GM12891 (cell line): ENCODE measurements around the gene FSHB.

ENCODE experiments used
- DNase-seq: peaks from one replicate; pipeline ENCODE4 v3.0.0; 2011; ENCODE audit warnings: low spot score; ENCODE audit not compliant: insufficient read length
- FAIRE-seq: peaks from 2 replicates; lab custom pipeline; 2011; peaks lifted over from hg19 to GRCh38; lab: Jason Lieb, UNC
- PAX5 ChIP-seq: IDR thresholded peaks from 2 replicates; pipeline ENCODE4 v1.6.1; 2011; ENCODE audit warnings: low read length, moderate library complexity, mild to moderate bottlenecking; ENCODE audit not compliant: insufficient read depth, severe bottlenecking
- POLR2A ChIP-seq: IDR thresholded peaks from 2 replicates; pipeline ENCODE4 v1.6.1; 2011; ENCODE audit warnings: low read depth, low read length, control low read depth
- POLR2AphosphoS5 ChIP-seq: IDR thresholded peaks from 2 replicates; pipeline ENCODE4 v1.6.1; 2011; ENCODE audit warnings: low read depth, low read length, control low read depth
- POU2F2 ChIP-seq: IDR thresholded peaks from 2 replicates; pipeline ENCODE4 v1.6.1; 2011; ENCODE audit warnings: low read depth, mild to moderate bottlenecking, control low read depth, low read length, moderate library complexity
- SPI1 ChIP-seq: IDR thresholded peaks from 2 replicates; pipeline ENCODE4 v1.6.1; 2011; ENCODE audit warnings: low read depth, low read length, control low read depth
- TAF1 ChIP-seq: IDR thresholded peaks from 2 replicates; pipeline ENCODE4 v1.6.1; 2011; ENCODE audit warnings: low read depth, low read length, control low read depth

FSHB gene

DNA sequence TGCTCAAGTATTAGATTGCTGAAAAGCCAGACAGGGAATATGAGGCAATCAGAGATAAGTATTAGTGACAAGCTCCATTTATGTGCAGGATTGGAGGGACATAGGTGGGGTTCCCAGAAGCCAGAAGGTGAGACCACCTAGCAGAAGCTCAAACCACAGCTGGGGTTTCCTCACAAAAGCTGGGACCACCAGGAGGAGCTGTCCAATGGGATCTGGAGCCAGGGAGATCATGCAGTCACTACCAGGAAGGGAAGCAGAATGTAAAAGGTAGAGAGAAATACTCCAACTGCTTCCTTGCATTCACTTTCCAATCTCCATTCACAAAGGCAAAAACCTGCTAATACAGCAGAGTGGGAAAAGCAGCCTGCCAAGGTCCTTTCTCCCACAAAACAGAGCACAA is 5.2 kb upstream of the FSHB start:
- no peak for FAIRE-seq
- no peak for TF ChIP-seq POLR2A
- no peak for TF ChIP-seq PAX5
- TF ChIP-seq POLR2AphosphoS5, result no peak
- no peak for TF ChIP-seq POU2F2
- TF ChIP-seq TAF1, result no peak
- no peak for TF ChIP-seq SPI1

DNA sequence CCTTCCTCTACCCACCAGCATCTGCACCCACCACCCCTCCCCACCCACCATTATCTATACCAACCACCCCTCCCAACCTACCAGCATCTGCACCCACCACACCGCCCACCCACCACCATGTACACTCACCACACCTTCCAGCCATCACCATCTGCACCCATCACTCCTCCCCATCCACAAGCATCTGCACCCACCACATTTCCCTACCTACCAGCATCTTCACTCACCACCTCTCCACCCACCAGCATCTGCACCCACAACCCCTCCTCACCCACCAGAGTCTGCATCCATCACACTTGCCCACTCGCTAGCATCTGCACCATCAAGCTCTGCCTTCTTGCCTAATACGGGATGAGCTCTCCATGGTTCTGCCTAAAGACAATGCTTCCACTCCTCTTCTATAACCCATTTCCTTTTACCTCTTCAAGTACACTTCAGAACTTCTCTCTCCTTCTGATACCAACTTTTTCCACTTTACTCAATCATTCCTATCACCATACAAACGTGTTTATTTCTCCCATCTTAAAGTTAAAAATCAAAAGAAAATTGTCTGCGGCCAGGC is 2.4 kb upstream of the FSHB start:
- no peak for TF ChIP-seq PAX5
- no peak for TF ChIP-seq POU2F2
- no peak for TF ChIP-seq SPI1
- TF ChIP-seq POLR2AphosphoS5, result no peak
- no peak for TF ChIP-seq POLR2A
- TF ChIP-seq TAF1, result no peak
- FAIRE-seq (no peak), DNase-seq (no peak)

More for the DNA sequence above, 5.2 kb upstream of the FSHB start:
- DNase-seq, result no peak

DNA sequence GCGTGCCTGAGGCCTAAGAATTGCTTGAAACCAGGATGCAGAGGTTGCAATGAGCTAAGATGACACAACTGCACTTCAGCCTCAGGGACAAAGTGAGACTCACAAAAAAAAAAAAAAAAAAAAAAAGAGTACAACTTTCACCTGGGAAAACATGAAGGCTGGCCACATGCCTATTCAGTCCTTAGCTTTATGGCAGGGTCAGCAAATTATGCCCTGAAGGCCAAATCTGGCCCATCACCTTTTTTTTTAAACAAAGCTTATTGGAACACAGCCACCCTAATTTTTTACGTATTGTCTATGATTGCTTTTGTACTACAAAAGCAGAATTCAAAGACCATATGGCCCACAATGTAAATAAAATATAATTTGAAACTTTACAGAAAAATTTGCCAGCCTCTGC is 8.2 kb downstream of the FSHB start:
- DNase-seq (no peak), FAIRE-seq (no peak)
- TF ChIP-seq SPI1 (no peak), POLR2AphosphoS5 (no peak), PAX5 (no peak), POU2F2 (no peak), POLR2A (no peak), TAF1 (no peak)

DNA sequence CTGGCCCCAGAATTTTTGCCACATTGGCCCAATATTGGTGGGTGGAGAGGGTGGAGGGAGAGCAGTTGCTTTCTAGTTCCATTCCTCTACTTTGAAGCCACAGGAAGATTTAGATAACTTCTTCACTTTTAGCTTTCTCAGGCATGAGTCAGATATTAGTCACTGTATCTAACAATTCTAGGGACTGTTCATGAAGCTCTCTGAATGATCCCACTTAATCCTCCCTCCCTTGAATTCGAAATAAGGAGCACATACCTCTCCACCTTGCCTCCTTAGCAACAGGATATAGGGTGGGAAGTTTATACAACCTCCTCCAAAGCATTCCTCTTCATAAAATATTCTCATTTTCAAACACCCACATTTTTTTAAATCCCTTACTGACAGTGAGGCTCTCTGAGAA is 13.5 kb downstream of the FSHB start:
- FAIRE-seq (no peak), DNase-seq (no peak)
- no peak for TF ChIP-seq TAF1
- no peak for TF ChIP-seq POU2F2
- TF ChIP-seq POLR2AphosphoS5, result no peak
- no peak for TF ChIP-seq PAX5
- no peak for TF ChIP-seq SPI1
- no peak for TF ChIP-seq POLR2A

DNA sequence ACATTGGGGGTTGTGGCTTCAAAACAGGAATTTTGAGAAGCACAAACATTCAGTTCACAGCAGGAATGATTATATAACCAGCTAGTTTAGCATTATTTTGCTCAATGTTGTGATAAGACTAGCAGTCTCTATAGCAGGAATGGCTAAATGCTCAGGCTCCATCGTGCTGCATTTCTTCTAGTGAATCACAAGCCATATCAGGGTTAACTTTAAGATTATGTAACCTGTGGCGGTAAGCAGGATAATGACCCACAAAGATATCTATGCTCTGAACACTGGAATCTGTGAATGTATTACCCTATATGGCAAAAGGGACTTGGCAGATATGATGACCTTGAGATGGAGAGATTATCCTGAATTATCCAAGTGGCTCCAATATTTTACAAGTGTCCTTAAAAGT is 14.8 kb downstream of the FSHB start:
- no peak for TF ChIP-seq POLR2AphosphoS5
- TF ChIP-seq POLR2A, result no peak
- TF ChIP-seq POU2F2, result no peak
- TF ChIP-seq SPI1, result no peak
- TF ChIP-seq TAF1, result no peak
- no peak for TF ChIP-seq PAX5
- DNase-seq, result no peak
- no peak for FAIRE-seq

DNA sequence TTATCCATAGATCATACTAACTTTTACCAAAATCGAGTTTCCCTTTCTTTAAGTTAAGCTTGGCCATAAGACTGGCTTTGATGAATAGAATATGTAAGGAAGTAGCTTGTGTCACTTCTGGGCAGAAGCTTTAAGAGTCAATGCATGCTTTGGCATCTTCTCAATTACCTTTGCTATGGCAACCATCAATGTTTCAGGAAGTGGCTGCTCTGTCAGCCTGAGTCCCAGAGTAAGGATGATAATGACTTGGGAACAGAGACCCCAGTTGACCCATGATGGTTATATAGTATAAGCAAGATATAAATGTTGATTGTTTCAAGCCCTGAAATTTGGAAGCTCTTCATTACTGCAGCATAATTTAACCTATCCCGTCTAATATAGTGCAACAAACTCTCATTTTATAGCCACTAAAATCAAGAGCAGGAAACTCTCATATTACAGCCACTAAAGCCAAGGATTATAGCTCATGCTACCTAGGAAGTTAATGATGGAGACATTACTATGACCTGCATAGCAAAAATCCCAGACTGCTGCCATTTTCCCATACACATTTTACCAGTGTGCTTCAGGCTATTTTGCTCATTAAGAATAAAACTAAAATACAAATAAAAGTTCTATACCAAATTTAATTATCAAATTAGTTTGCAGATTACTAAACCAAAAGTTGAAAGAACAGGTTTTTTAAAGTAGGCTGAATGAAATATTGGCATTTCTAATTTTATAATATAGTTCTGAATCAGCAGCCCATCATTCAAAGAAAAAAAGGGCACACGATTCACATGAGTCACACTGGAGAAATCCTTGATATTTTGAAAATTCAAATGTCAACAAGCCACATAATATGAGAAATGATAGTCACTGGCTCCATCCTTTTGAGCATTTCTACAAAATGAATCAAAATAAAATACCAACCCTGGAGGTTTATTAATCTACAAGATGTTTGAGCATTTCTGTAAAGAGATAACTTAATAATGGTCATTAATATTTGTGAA is 23.8 kb downstream of the FSHB start:
- TF ChIP-seq POU2F2, result no peak
- TF ChIP-seq SPI1, result no peak
- no peak for TF ChIP-seq POLR2A
- no peak for TF ChIP-seq POLR2AphosphoS5
- TF ChIP-seq PAX5, result no peak
- no peak for TF ChIP-seq TAF1
- DNase-seq (no peak), FAIRE-seq (no peak)

DNA sequence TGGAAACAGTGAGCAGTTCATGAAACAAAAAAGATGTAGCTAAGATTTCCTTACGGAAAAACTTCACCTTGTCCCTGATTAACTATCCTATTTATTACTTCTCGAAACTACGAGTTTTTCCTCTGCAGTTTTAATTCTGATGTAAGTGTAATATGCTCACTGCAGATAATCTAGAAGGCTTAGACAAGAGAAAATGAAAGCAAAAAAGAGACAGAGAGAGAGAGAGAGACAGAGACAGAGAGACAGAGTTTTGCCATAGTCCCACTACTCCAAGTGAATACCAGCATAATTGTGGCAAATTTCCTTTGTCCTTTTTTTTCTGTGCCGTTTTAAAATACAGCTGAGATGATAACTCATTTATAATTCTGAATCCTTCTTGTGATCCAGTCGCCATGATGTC is 24.8 kb downstream of the FSHB start:
- FAIRE-seq, result no peak
- no peak for DNase-seq
- TF ChIP-seq TAF1, result no peak
- TF ChIP-seq POLR2A, result no peak
- TF ChIP-seq PAX5, result no peak
- TF ChIP-seq POU2F2, result no peak

DNA sequence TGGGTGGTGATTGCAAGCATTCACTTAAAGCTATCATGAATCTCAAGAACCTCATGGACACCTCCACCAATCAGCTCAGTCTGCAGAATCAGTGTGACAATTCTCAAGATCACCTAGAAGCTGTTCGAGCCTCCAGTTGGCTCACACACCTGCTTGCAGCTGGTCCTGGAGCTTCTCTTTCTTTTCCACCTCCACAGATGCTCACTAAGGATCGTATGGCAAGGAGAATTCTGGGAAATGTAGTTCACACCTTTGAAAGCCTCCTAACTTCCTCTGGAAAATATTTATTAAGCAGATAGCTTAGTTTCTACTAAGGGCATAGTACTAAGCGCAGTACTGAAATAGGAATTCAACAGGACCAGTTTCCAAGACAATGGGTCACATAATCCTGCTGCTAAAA is 26.2 kb downstream of the FSHB start:
- TF ChIP-seq POU2F2, result no peak
- TF ChIP-seq POLR2AphosphoS5, result no peak
- TF ChIP-seq POLR2A, result no peak
- no peak for TF ChIP-seq SPI1
- TF ChIP-seq TAF1, result no peak
- no peak for TF ChIP-seq PAX5
- no peak for FAIRE-seq
- DNase-seq, result no peak

DNA sequence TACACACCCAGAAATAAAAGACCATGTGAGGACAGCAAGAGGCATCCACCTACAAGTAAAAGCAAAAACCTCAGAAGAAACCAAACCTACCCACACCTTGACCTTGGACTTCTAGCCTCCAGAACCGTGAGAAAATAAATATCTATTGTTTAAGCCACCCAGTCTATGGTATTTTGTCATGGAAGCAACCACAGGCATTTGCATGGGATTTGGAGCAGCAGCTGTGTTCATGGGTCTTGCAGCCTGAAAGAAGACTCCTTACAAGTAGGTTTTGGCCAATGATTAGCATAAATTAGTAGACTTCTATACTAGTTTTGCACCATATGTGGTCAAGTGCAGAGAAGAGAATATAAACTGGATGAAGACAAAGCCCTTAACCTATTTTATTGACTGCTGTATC is 27.9 kb downstream of the FSHB start:
- no peak for TF ChIP-seq POU2F2
- no peak for TF ChIP-seq SPI1
- TF ChIP-seq TAF1, result no peak
- TF ChIP-seq PAX5, result no peak
- no peak for FAIRE-seq
- DNase-seq, result no peak
